HG03521 (cell line): ENCODE data around the gene KRT81.
"Not testable (repeated sequence)": the region's sequence is repeated elsewhere in the genome, so short reads cannot be mapped to it uniquely, and the experiment has no call there.

ENCODE experiments used
- ATAC-seq: cut with Tn5 transposase; IDR thresholded peaks from one replicate; pipeline ENCODE4 v1.9.1; 2021; ENCODE audit warnings: mild to moderate bottlenecking, moderate library complexity; ENCODE audit not compliant: unreplicated experiment

The KRT81 gene

GRCh38 chr12:52256584-52256935, 34.8 kb downstream of the KRT81 start:
- no peak for ATAC-seq

- no peak for ATAC-seq
These were observed 35.3 kb downstream of the KRT81 start for GRCh38 chr12:52255926-52256583.

DNA sequence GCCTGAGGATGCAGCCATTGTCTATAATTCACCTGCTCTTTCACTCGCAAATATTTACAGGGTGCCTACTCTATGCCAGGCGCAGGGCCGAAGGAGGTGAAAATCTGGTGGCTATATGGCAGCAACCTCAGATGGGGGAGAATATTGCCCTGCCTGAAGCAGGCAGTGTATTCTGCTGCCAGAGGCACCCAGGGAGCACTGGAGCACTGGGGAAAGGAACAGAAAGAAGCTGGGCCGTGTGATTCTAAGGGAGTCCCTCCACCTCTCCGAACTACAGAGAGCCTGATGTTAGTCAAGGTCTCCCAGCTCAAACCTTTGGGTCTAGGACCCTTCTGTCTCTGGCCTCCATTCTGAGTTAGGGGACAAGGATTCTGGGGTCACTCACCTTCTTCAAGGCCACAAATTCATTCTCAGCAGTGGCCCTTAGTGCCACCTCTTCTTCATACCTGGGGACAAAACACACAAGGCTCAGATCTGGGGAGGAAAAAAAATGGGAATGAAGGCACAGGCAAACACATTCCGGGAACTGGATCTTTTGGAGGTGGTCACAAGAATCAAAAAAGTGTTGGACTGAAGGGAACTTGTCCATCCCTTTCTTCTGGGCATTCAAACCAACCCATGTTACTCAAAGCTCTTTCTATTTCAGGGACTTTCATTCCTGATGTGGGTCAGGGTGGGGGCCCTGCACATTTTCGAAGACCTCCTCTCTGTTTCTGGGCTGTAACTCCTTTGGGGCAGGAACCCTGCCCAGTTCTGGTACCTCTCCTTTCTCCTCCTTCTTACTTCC, 36.2 kb downstream of the KRT81 start:
- ATAC-seq: no peak

GRCh38 chr12:52254180-52254964, 37.0 kb downstream of the KRT81 start:
- no peak for ATAC-seq

- ATAC-seq: no peak
These were observed 37.7 kb downstream of the KRT81 start for GRCh38 chr12:52253391-52254179.

DNA sequence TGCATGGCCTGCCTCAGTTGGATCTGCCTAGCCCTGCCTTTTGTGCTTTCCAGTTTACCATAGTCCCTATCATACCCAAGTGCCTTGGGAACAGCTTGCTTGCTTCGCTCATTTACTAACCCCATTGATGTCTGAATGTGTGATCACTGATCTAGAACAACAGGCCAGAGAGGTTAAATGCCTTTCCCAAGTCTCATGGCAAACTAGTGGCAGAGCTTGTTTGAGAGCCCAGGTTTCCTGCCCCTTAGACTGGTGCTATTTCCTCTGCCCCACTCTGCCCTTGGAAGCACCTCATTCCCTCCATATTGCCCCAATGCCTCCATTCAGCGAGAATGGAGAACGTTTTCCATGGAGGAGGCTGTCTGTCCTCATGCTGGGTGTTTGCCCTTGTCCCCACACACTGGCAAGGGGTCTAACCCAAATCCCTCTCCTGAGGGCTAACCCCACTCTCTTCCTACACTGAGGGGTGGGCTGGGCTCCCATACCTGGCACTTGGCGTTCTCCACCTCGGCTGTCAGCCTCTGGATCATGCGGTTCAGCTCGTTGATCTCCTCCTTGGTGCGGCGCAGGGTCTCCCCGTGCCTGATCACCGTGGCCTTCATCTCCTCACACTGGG, 38.5 kb downstream of the KRT81 start:
- no peak for ATAC-seq

DNA sequence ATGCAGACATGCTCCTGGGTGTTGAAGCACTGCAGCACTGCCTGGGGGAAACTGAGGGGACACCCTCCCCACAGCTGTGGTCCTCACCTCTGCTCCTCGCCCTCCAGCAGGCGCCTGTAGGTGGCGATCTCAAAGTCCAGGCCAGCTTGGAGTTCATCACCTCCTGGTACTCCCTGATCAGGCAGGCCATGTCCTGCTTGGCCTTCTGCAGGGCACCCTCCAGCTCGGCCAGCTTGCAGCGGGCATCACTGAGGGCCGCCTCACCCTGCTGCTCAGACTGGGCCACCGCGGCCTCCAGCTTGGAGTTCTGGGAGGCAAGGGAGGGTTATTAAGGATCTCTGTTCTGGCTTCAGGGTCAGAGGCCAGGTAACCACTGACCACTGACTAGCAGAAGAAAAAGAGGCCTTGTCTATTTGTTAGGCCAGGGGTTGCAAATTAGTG, 39.1 kb downstream of the KRT81 start:
- not testable (repeated sequence) for ATAC-seq

DNA sequence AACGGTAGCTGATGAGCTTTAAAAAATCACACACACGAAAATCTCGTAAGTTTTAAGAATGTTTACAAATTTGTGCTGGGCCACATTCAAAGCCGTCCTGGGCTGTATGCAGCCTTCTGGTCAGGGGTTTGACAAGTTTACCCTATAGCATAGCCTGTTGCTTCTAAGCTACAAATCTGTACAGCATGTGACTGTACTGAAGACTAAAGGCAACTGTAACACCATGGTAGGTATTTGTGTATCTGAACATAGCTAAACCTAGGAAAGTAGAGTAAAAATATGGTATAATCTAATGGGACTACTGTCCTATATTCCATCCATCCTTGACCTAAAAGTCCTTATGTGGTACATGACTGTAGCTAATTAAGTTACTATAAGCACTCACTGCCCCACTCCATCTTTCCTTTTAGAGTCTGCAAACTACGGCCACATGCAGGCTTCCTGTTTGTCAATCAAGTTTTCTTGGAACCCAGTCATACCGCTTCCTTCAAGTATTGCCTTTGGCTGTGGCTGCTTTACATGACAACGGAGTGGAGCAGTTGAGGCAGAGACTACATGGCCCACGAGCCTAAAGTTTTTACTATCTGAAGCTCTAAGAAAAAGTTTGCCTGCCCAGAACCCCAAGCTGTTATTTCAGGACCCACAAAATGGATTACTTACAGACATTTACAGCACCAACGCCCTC, 39.8 kb downstream of the KRT81 start:
- no peak for ATAC-seq

DNA sequence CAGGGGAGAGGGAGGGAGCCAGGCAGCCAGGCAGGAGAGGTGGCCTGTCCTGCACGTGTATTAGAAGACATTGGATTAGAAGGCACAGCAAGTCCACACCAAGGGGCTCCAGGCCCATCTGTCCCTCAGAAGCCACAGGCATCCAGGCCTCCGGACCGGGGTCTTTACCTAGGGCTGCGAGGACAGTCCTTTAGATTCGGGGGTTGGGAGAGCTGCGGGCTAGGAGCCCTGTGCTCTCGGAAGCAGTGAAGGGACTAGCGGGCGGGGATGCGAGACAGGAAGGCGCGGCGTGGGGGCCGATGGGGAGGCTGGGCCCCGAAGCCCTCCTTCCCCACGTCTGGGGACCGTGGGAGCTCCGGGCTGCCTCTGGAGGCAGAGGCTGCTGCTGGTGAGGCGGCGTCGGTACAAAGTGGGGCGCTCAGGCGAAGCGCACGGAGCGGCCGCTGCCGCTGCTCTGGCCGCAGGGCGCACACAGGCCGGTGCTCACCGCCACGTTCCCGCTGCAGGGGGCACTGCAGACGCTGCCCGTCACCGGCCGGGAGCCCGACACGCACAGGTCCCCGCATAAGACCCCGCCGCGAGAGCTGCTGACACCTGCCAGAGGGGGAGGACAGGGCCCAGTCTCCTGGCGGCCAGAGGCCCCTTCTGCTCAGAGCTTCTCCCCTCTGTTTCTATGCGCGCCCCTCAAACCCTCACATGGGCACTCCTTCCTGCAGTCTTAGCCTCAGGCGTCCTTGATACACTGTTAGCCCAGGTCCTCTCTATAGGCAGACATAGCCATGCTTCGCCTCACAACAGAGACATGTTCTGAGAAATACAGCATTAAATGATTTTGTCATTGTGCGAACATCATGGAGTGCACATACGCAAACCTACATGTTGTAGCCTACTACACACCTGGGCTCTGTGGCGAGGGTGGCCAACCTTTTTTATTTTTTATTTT, 41.0 kb downstream of the KRT81 start:
- no peak for ATAC-seq

- ATAC-seq: no peak
These were observed 41.8 kb downstream of the KRT81 start for GRCh38 chr12:52249511-52250047.

DNA sequence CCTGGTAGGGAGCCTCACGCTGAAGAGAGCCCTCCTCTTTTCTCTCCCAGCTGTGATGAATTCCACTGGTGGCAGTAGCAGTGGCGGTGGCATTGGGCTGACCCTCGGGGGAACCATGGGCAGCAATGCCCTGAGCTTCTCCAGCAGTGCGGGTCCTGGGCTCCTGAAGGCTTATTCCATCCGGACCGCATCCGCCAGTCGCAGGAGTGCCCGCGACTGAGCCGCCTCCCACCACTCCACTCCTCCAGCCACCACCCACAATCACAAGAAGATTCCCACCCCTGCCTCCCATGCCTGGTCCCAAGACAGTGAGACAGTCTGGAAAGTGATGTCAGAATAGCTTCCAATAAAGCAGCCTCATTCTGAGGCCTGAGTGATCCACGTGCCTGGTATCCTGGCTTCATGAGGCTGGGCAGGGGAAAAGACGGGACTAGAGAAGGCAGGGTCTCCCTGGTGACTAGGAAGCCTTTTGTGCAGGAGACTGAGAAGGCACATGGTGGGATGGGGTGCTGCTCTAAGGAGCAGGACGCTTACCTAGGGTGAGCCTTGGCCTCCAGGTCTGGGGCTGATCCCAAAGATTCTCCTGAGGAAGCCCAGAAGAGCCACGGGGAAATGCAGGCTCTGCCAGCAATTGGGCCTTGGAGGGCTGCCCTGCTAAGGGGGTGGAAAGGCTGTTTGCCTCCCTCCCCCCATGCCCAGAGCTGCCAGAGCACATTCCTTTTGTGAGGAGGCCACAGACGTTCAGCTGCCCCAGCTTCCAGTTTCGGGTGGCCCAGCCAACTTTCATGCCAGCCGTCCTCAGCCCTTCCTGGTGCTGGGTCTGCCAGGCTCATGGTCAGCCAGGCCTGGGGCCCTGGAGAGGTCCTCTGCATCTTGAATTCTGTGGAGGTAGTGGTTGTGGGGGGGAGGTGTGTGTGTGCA, 42.5 kb downstream of the KRT81 start:
- no peak for ATAC-seq

DNA sequence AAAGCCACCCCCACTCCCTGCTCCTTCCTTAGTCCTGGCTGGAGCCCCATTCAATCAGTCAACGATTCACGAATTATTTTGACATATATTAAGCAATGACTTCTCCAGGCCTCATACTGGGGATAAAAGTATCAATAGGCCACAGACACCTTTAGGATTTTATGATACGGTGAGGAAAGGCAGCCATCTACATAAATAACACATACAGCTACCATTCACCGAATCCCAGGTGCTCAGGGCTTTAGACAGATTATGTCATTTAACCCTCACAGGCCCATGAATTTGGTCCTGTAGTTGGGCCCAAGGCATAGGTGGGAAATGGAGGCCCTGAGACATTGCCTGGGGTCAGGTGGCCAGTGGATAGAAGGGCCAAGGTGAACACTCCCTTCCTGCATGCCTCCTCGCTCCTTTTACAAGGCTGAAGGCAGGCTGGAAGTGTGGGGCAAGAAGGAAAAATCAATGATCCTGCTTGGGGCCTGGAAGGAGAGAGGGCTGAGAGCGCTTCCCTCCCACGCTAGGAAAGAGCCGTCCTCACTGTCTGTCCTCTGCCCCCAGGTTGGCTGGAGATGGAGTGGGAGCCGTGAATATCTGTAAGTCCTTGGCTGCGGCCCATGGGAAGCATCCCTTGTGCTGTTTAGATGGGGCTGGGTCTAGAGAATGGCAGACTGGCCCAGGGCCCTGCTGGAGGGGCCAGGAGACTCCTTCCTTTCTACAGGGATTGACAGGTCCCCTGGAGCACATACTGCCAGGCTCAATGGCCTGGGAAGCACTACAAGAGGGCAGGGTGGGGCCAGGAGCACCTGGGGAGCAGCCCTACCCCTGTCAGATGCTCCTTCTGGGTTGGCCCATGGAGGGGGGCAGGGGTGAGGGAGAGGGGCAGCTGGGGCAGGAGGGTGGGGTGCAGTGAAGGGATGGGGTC, 43.5 kb downstream of the KRT81 start:
- no peak for ATAC-seq

GRCh38 chr12:52246720-52247621, 44.4 kb downstream of the KRT81 start:
- ATAC-seq: no peak

DNA sequence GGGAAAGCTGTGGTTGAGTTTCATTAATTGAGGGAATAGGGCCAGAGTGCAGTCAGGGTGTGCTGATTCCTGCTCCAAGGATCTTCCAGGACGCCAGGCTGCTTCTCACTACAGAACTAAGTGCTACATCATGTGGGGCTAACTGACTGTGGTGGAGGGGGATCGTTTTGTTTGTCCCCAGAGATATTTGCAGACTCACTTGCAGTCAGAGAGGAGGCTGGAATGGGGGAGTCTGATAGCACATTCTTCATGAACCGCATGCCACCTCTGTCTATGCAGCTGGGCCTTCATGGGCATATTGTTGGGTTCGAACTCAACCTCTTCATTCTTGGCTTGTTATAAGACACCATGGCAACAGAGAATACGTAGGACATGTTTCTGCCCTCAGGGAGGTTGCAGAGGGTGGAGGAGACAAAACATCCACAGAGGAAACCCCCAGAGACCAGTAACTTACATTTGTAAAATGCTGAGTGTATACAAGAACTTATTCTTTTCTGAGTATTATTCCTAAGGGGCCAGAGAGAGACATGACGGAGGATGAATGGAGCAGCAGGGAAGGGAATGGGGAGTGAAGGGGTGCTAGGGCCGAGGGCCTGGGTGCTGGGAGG, 45.3 kb downstream of the KRT81 start:
- no peak for ATAC-seq
